ENCODE measurements around the gene ZBED6. TPM values are rescaled to one million over a fixed set of nuclear protein-coding genes. Genes with fewer than 3 reads are reported as not detected.

Gene ZBED6
- total and polyA plus RNA-seq, 9 of the 15 experiments (the other 6 are each of a cell fraction or from before 2014, with no cell fraction given): 0.21 to 16.6 (median 5.0) TPM

DNA sequence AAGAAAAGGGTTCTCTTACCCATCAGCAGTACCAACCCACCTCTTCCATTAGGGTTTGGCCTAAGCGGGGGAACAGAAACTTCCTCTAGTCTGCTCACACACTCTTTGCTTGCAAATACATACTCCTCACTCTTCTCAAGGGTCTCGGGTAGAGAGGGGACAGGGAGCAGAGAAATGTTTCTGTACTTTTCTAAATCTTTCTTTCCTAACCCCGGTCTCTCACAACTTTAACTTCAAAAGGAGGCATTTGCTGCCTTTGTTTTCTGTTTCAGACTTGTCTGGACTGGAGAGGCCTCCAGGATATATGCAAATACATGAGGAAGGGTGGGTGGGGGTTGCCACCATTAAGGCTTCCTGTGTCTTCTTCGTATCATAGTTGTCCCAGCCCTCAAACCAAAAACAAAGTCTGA is 41.0 kb upstream of the ZBED6 start:
- ATAC-seq (no peak), FAIRE-seq (no peak), DNase-seq (ENCODE audit: extremely low read depth in 1 of 4, low spot score in 3 of 4) (no peak)
- Histone ChIP-seq H3K9me1 (ENCODE audit: control insufficient read depth, insufficient read depth, low read length) (no peaks in the 10 kb centered on the region), H3K27me3 (ENCODE audit: control insufficient read depth in 2 of 2, insufficient read depth in 2 of 2, low read length in 2 of 2) (no peaks in the 10 kb centered on the region), H3K79me2 (ENCODE audit: control insufficient read depth, insufficient read depth, low read length) (no peaks in the 10 kb centered on the region), H3K9me3 (replicated peaks; ENCODE audit: control insufficient read depth, insufficient read depth, low read depth, low read length) (no peaks in the 10 kb centered on the region), H3K4me2 (ENCODE audit: insufficient read depth, low read length) (no peak overlapping the region), H3K27ac (ENCODE audit: extremely low read depth, low read depth, low read length) (no peak overlapping the region), H3K4me3 (no peak overlapping the region), H4K20me1 (replicated peaks; ENCODE audit: control insufficient read depth, insufficient read depth, low read length) (0 out of 2 replicates have a peak, but pooled peaks cover 4% of the 10 kb centered on the region), H3K9ac (ENCODE audit: insufficient read depth in 1 of 2, low read depth in 2 of 2, low read length in 2 of 2) (no peak overlapping the region), H2AFZ (ENCODE audit: low read depth, low read length) (0 out of 2 replicates have a peak overlapping the region, but pooled peaks have one; percentile 40), H3K36me3 (ENCODE audit: control insufficient read depth, insufficient read depth, low read length) (no peaks in the 10 kb centered on the region), H3K4me1 (replicated peaks in 1 of 2; ENCODE audit: control insufficient read depth in 2 of 2, insufficient read depth in 2 of 2, low read length in 2 of 2) (peaks cover 0 to 9% of the 10 kb centered on the region in 2 experiments; a peak in 2 of 5 replicates)
- intact Hi-C loops (cut with micrococcal nuclease): no loop called here
- ChIA-PET POLR2A (no interaction called here), CTCF (ENCODE audit: low intra/inter-chr PET ratio) (no interaction called here)
- in situ Hi-C loops (cut with MboI): no loop called here
- BruUV-seq (replicated peaks): no TSS peak
- no peak for TF ChIP-seq ZNF507 (tag; conservative IDR thresholded peaks at IDR 0.05)
- no peak for TF ChIP-seq ZNF79 (CRISPR knock-in tag; IDR thresholded peaks at IDR 0.05; ENCODE audit: low read depth)
- TF ChIP-seq, protein P1, sequence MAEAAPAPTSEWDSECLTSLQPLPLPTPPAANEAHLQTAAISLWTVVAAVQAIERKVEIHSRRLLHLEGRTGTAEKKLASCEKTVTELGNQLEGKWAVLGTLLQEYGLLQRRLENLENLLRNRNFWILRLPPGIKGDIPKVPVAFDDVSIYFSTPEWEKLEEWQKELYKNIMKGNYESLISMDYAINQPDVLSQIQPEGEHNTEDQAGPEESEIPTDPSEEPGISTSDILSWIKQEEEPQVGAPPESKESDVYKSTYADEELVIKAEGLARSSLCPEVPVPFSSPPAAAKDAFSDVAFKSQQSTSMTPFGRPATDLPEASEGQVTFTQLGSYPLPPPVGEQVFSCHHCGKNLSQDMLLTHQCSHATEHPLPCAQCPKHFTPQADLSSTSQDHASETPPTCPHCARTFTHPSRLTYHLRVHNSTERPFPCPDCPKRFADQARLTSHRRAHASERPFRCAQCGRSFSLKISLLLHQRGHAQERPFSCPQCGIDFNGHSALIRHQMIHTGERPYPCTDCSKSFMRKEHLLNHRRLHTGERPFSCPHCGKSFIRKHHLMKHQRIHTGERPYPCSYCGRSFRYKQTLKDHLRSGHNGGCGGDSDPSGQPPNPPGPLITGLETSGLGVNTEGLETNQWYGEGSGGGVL (CRISPR knock-in tag; IDR thresholded peaks at IDR 0.05): no peak
- TF ChIP-seq MEF2D (tag; conservative IDR thresholded peaks at IDR 0.05; ENCODE audit: low read depth): no peak
- no peak for TF ChIP-seq NR3C1 (CRISPR knock-in tag; IDR thresholded peaks at IDR 0.05)
- no peak for TF ChIP-seq KAT2B (IDR thresholded peaks at IDR 0.05; ENCODE audit: low read depth, low read length)
- TF ChIP-seq, protein P2, sequence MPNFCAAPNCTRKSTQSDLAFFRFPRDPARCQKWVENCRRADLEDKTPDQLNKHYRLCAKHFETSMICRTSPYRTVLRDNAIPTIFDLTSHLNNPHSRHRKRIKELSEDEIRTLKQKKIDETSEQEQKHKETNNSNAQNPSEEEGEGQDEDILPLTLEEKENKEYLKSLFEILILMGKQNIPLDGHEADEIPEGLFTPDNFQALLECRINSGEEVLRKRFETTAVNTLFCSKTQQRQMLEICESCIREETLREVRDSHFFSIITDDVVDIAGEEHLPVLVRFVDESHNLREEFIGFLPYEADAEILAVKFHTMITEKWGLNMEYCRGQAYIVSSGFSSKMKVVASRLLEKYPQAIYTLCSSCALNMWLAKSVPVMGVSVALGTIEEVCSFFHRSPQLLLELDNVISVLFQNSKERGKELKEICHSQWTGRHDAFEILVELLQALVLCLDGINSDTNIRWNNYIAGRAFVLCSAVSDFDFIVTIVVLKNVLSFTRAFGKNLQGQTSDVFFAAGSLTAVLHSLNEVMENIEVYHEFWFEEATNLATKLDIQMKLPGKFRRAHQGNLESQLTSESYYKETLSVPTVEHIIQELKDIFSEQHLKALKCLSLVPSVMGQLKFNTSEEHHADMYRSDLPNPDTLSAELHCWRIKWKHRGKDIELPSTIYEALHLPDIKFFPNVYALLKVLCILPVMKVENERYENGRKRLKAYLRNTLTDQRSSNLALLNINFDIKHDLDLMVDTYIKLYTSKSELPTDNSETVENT (CRISPR knock-in tag; IDR thresholded peaks at IDR 0.05): no peak
- 45% methylated on average over 4 of the region's 4 CpGs for WGBS (ENCODE audit: insufficient coverage, low coverage, missing lambda C conversion rate)

All from K562 (cell line).